ENCODE measurements around the gene BBOX1. TPM values are rescaled to one million over a fixed set of nuclear protein-coding genes. Genes with fewer than 3 reads are reported as not detected.

Gene BBOX1
- total RNA-seq (ENCODE audit: unreplicated experiment) = not detected
- long read RNA-seq = 0 reads

GRCh38 chr11:27040302-27041115 lies at the start of gene BBOX1:
Gene BBOX1, plus strand, starts transcription at chr11:27040815. Its CDS starts 14,616 bp downstream, at chr11:27055431.
- TF ChIP-seq CTCF (IDR thresholded peaks at IDR 0.05; ENCODE audit: partially characterized antibody, unreplicated experiment) = no peak
- H3K9me3 Mint-ChIP-seq (ENCODE audit: unreplicated experiment) = peaks cover 5% of the 10 kb centered on the region
- H3K27ac Mint-ChIP-seq (ENCODE audit: unreplicated experiment) = no peak within 1 kb of the TSS
- H3K36me3 Mint-ChIP-seq (ENCODE audit: unreplicated experiment) = peaks cover 13% of the 10 kb centered on the region
- H3K27me3 Mint-ChIP-seq (ENCODE audit: unreplicated experiment) = peaks cover 1% of the 10 kb centered on the region
- no peak for DNase-seq
- H3K4me3 Mint-ChIP-seq (ENCODE audit: unreplicated experiment) = no peak within 1 kb of the TSS
- H3K4me1 Mint-ChIP-seq (ENCODE audit: low read depth, unreplicated experiment) = no peaks in the 10 kb centered on the region

- H3K27ac Mint-ChIP-seq (ENCODE audit: unreplicated experiment) = no peak overlapping the region
- TF ChIP-seq CTCF (IDR thresholded peaks at IDR 0.05; ENCODE audit: partially characterized antibody, unreplicated experiment) = no peak
- DNase-seq = no peak
- no peaks in the 10 kb centered on the region for H3K27me3 Mint-ChIP-seq (ENCODE audit: unreplicated experiment)
- H3K4me1 Mint-ChIP-seq (ENCODE audit: low read depth, unreplicated experiment) = no peaks in the 10 kb centered on the region
- H3K4me3 Mint-ChIP-seq (ENCODE audit: unreplicated experiment) = no peak overlapping the region
- no peaks in the 10 kb centered on the region for H3K36me3 Mint-ChIP-seq (ENCODE audit: unreplicated experiment)
- peaks cover 1% of the 10 kb centered on the region for H3K9me3 Mint-ChIP-seq (ENCODE audit: unreplicated experiment)
These were observed 48.5 kb upstream of the BBOX1 start for GRCh38 chr11:26992031-26992541.

GRCh38 chr11:26993965-26994457 lies 46.6 kb upstream of the BBOX1 start, which contains the start of gene FIBIN:
Gene FIBIN, plus strand, starts transcription at chr11:26994112. Its CDS starts 415 bp downstream, at chr11:26994527.
- Mint-ChIP-seq H3K9me3 (ENCODE audit: unreplicated experiment) (peaks cover 1% of the 10 kb centered on the region), H3K4me1 (ENCODE audit: low read depth, unreplicated experiment) (no peaks in the 10 kb centered on the region), H3K36me3 (ENCODE audit: unreplicated experiment) (no peaks in the 10 kb centered on the region), H3K4me3 (ENCODE audit: unreplicated experiment) (peak within 1 kb of the TSS; percentile 46), H3K27me3 (ENCODE audit: unreplicated experiment) (no peaks in the 10 kb centered on the region), H3K27ac (ENCODE audit: unreplicated experiment) (no peak within 1 kb of the TSS)
- no peak for TF ChIP-seq CTCF (IDR thresholded peaks at IDR 0.05; ENCODE audit: partially characterized antibody, unreplicated experiment)
- DNase-seq = peak; percentile 24

- DNase-seq = no peak
- H3K4me3 Mint-ChIP-seq (ENCODE audit: unreplicated experiment) = peak overlapping the region; percentile 30
- no peaks in the 10 kb centered on the region for H3K4me1 Mint-ChIP-seq (ENCODE audit: low read depth, unreplicated experiment)
These were observed 46.0 kb upstream of the BBOX1 start for GRCh38 chr11:26994631-26995095.

More at GRCh38 chr11:26994631-26995095, 46.0 kb upstream of the BBOX1 start:
- Mint-ChIP-seq H3K36me3 (ENCODE audit: unreplicated experiment) (no peaks in the 10 kb centered on the region), H3K27ac (ENCODE audit: unreplicated experiment) (no peak overlapping the region), H3K27me3 (ENCODE audit: unreplicated experiment) (no peaks in the 10 kb centered on the region), H3K9me3 (ENCODE audit: unreplicated experiment) (peaks cover 1% of the 10 kb centered on the region)
- no peak for TF ChIP-seq CTCF (IDR thresholded peaks at IDR 0.05; ENCODE audit: partially characterized antibody, unreplicated experiment)
